IPS DF 4.7 (cell line): ENCODE results near the gene ARMC2.
"Not testable (repeated sequence)": the region's sequence is repeated elsewhere in the genome, so short reads cannot be mapped to it uniquely, and the experiment has no call there.

Source experiments
- DNase-seq: peaks from one replicate; pipeline ENCODE4 v3.0.0-alpha.2; 2013; ENCODE audit warnings: low spot score; ENCODE audit errors: extremely low read depth

The ARMC2 gene

DNA sequence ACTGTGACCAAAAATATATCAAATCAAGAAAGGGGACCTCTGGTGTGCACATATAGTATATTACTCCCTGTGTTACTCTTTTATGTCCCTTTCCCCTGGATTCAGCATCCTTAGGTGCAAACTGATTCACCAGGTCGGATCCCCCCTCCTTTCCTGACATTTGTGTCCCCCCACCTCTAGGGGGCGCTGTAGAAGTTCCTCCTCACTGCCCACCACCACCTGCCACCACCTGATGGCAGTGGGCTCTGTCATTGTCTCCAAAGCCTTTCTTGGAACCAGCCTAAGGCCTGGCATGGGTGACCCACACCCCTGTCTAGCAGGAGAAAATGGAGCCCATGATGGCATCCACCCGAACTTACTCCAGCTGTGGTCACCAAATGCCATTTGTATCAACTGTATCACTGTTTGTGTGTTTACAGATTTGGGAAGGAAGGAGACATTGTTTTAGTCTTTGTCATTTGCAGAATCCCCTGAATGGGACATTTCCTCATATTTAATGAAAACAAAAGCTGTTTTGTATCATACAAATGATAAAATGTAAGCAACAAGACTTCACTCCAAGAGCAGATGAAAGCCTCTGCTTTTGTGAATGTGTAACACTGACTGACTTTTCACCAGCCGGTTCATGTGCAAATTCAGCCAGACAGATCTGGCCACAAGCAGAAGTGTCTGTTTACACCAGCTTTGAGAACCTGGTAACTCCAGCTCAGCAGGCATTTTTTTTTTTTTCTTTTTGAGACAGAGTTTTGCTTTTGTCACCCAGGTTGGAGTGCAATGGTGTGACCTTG is 66.2 kb downstream of the ARMC2 start:
- no peak for DNase-seq

- no peak for DNase-seq
Observed at GRCh38 chr6:108915258-108915657, 67.0 kb downstream of the ARMC2 start.

DNA sequence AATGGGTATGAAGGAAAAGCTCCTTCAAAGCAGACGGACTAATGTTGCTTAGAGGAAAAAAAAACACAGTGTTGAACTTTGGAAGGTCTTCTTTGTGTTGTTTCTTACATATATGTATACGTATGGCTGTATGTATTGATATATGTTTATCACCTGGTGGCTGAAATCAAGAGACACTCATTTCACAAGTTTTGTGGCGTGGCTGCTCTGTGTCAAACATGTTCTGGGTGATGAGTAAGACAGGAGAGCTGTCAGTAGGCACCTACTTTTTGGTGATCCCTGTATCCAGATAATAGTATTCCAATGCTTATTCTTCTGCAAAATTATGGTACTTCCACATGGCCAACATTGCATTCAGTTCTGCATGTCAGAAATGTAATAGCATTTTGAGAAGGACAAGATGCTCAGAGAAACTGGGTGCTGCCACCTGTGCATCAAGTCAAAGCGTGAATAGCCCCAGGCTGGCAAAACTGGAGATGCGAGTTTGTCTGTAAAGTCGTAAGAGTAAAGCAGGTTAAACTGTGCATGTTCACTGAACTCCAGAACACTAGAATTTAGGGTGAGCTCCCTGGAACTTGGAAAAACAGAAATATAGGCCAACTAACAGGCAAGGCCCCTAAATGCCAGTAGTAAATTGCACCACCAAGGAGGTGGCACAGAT is 67.9 kb downstream of the ARMC2 start:
- no peak for DNase-seq

DNA sequence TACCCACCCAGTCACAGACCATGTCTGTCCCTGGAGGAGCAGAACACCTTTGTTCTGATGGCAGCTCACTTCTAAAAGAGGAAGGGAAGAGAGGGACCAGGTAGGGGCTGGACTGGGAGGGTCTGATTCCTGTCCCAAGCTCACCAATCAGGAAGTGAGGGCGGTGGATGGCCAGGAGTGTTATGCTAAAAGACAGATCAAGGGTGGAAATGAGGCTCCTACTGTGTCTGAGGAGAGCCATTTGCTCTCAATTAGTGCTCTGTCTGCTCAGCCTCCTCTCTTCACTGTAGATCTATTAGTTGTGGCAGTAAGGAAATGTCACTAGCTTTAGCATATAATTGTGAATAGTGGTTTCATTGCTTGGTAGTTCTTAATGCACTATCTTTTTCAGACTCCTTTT is 72.5 kb downstream of the ARMC2 start:
- peak; percentile 93 for DNase-seq

- DNase-seq, result no peak
Observed at GRCh38 chr6:108921547-108922361, 73.5 kb downstream of the ARMC2 start.

GRCh38 chr6:108922499-108922898 is 74.3 kb downstream of the ARMC2 start:
- DNase-seq, result no peak

- no peak for DNase-seq
Observed at GRCh38 chr6:108927927-108928326, 79.7 kb downstream of the ARMC2 start.

- no peak for DNase-seq
Observed at GRCh38 chr6:108928650-108929049, 80.4 kb downstream of the ARMC2 start.

- not testable (repeated sequence) for DNase-seq
Observed at GRCh38 chr6:108931090-108931489, 82.9 kb downstream of the ARMC2 start.

DNA sequence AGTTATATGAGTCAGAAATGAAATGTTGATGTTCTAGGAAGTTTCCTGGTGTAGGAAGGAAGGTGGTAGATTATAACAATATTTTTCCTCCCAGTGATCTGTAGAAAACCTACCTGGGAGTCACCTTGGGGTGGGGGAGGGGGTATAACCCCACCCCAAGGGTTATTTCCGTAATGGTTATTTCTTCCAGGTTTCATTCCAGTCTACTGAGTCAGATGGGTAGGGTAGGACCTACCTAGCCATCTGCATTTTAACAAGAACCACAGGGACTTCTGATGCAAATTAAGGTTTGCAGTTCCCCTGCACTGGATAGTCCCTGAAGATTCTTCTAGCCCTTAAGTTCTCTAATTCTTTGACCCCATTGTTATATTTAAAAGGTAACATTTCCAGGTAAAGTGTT is 88.9 kb downstream of the ARMC2 start:
- DNase-seq, result no peak

GRCh38 chr6:108940741-108941140 is 92.5 kb downstream of the ARMC2 start:
- DNase-seq, result no peak

- DNase-seq, result no peak
Observed at GRCh38 chr6:108941281-108941680, 93.1 kb downstream of the ARMC2 start.

- no peak for DNase-seq
Observed at GRCh38 chr6:108941859-108942258, 93.6 kb downstream of the ARMC2 start.

- DNase-seq, result no peak
Observed at GRCh38 chr6:108942556-108943492, 94.6 kb downstream of the ARMC2 start.

GRCh38 chr6:108944071-108944470 is 95.8 kb downstream of the ARMC2 start:
- no peak for DNase-seq

GRCh38 chr6:108944707-108945680 is 96.8 kb downstream of the ARMC2 start:
- no peak for DNase-seq

- no peak for DNase-seq
Observed at GRCh38 chr6:108945681-108946159, 97.5 kb downstream of the ARMC2 start.

DNA sequence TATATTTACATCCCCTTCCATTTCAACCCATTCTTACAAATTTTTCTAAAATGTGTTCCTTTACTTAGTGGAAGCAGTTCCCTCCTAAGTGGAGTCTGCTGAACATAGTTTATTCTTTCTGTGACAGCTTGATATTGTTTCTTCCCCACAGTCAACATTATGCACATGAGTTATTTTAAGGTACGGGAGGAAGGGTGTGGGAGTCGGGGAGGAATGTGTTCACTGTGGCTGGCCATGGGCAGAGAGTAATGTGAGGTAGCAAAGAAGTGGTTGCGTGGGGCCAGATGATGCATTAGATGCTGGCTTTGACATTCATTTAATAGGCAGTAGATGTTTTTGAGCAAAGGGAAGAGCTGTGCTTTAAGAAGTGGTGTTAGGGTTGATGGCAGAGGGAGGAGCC is 98.5 kb downstream of the ARMC2 start:
- no peak for DNase-seq

DNA sequence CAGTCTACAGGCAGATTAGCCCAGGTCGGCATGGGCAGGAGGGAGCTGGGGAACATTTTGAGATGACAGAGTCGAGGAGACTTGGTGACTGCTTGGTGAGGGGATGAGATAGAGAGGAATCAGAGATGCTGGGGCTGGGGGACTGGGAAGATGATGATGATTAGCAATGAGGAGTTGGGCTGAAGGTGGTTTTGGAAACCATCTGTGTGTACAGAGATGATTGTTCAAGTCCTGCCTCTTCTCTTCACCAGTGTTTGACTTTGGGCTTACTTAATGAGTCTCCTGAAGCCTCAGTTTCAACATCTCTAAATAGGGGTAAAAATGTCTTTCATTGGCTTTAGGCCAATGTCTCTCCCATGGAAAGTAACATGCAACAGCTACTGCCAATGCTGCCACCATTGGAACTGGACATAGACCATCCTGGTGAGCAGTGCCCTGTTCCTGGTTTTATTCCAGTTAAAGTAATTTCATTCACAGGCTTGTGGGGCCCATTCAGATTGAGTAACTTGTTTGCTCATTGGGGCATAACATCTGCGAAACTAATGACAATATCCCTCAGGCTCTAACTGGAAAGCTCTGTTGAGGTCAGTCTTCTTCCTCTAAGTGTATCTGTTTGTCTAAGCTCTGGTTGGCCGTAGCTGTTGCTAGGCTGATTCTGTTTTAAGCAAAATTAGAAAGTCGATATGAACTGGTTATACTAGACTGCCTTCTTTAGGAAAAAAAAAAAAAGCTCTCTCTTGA is 99.1 kb downstream of the ARMC2 start:
- DNase-seq, result no peak
